Prostate gland (tissue), 2 donors: ENCODE data around the gene C1orf159.

Experiments
- CTCF ChIP-seq, 4 experiments: fragments of 200-600 bp in 2 of 4; fragments of 450-650 bp in 2 of 4; sonication (generic) in 2 of 4; IDR thresholded peaks; 1 replicate in 3 of 4; 2 replicates in 1 of 4; pipeline ENCODE4 v1.5.1; 2016 to 2019; ENCODE audit warnings: antibody characterized with exemption in 4 of 4, mild to moderate bottlenecking in 2 of 4, moderate library complexity in 2 of 4
- POLR2A ChIP-seq: fragments of 450-650 bp; IDR thresholded peaks from one replicate; pipeline ENCODE4 v1.6.1; 2016; ENCODE audit warnings: antibody characterized with exemption, mild to moderate bottlenecking
- POLR2AphosphoS5 ChIP-seq: sonication (generic); formaldehyde crosslinking; IDR thresholded peaks from one replicate; pipeline ENCODE4 v1.6.1; 2017; ENCODE audit warnings: antibody characterized with exemption

DNA sequence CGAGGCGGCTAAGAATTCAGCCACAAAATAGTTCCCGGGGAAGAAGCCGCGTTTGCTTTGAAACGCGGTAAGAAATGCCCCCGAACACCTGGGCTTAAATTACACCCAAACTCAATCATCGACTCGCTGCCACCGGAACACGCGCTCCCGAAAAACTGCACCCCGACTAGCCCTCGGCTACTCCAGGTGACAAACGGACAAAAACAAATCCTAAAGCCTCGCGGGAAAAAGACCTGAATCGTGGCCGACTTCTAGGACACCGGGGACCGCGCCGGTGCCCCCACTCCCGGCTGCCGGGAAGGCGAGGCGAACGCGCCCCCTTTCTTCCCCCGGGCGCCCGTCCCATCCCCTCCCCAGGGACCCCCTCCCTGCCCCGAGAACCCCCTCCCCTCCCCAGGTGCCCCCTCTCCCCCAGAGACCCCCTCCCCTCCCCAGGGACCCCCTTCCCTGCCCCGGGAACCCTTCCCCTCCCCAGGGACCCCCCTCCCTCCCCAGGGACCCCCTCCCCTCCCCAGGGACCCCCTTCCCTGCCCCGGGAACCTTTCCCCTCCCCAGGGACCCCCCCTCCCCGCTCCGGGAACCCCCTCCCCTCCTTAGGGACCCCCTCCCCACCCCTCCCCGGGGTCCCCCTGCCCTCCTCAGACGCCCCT is 628 bp downstream of the C1orf159 start:
- TF ChIP-seq CTCF (IDR thresholded peaks at IDR 0.05) (no peak), POLR2AphosphoS5 (no peak), POLR2A (no peak)
